Osteoblast (primary cell): Measurements from ENCODE around the gene SLC10A3. TPM values are rescaled to one million over a fixed set of nuclear protein-coding genes. Genes with fewer than 3 reads are reported as not detected.

Source experiments
- DNase-seq: peaks from one replicate; pipeline ENCODE4 v3.0.0; 2011; ENCODE audit warnings: low spot score, mixed read lengths; ENCODE audit not compliant: insufficient read length; ENCODE audit errors: missing footprints
- H2AFZ ChIP-seq: 2 replicates; pipeline ENCODE4 v1.6.0; 2011; ENCODE audit warnings: mild to moderate bottlenecking, low read length
- H3K27ac ChIP-seq: 2 replicates; pipeline ENCODE4 v1.5.1; 2011; ENCODE audit warnings: mild to moderate bottlenecking, low read depth, low read length, moderate library complexity
- H3K27me3 ChIP-seq: 2 replicates; pipeline ENCODE4 v1.6.0; 2012; ENCODE audit warnings: mild to moderate bottlenecking, control low read depth, inconsistent platforms, low read length, moderate library complexity; ENCODE audit not compliant: insufficient read depth
- H3K36me3 ChIP-seq: 2 replicates; pipeline ENCODE4 v1.5.1; 2011; ENCODE audit warnings: mild to moderate bottlenecking, low read length, control low read depth, moderate library complexity; ENCODE audit not compliant: insufficient read depth
- H3K4me1 ChIP-seq: 2 replicates; pipeline ENCODE4 v1.5.1; 2011; ENCODE audit warnings: mild to moderate bottlenecking, low read length, control low read depth, moderate library complexity; ENCODE audit not compliant: insufficient read depth
- H3K4me2 ChIP-seq: 2 replicates; pipeline ENCODE4 v1.6.0; 2011; ENCODE audit warnings: mild to moderate bottlenecking, low read length; ENCODE audit not compliant: insufficient read depth
- H3K4me3 ChIP-seq: fragments of 200-600 bp; sonication (generic); 3 replicates; pipeline ENCODE4 v1.5.1; 2012; ENCODE audit warnings: mild to moderate bottlenecking, low read length, inconsistent platforms; ENCODE audit not compliant: insufficient read depth
- H3K79me2 ChIP-seq: 2 replicates; pipeline ENCODE4 v1.6.0; 2012; ENCODE audit warnings: mild to moderate bottlenecking, low read length, control low read depth, inconsistent platforms; ENCODE audit not compliant: insufficient read depth
- H3K9me3 ChIP-seq: 2 replicates; pipeline ENCODE4 v1.5.1; 2011; ENCODE audit warnings: low read depth, low read length, control low read depth
- H4K20me1 ChIP-seq: 2 replicates; pipeline ENCODE4 v1.6.0; 2012; ENCODE audit warnings: mild to moderate bottlenecking, low read length, control low read depth; ENCODE audit not compliant: insufficient read depth
- total RNA-seq: library from RNA; depleted of rRNA; stranded (reverse); fragments of >200 nt; gene quantifications from 2 replicates; pipeline ENCODE4 v1.2.3, GENCODE V29; 2012
- TF ChIP-seq, protein P1 (sequence below): IDR thresholded peaks from 2 replicates; pipeline ENCODE4 v1.5.1; 2011; ENCODE audit warnings: mild to moderate bottlenecking, low read depth, low read length, moderate library complexity; ENCODE audit errors: extremely low read depth

The SLC10A3 gene
- total RNA-seq, 1 donor, result 36.2 TPM

- Histone ChIP-seq H3K4me2 (peak overlapping the region; percentile 76), H3K4me3 (peak overlapping the region; percentile 64), H3K9me3 (no peaks in the 10 kb centered on the region), H3K27ac (peak overlapping the region; percentile 13), H3K27me3 (no peaks in the 10 kb centered on the region), H2AFZ (no peak overlapping the region), H3K4me1 (no peaks in the 10 kb centered on the region), H3K79me2 (no peaks in the 10 kb centered on the region), H4K20me1 (no peaks in the 10 kb centered on the region), H3K36me3 (peaks cover 8% of the 10 kb centered on the region)
- TF ChIP-seq, protein P1, sequence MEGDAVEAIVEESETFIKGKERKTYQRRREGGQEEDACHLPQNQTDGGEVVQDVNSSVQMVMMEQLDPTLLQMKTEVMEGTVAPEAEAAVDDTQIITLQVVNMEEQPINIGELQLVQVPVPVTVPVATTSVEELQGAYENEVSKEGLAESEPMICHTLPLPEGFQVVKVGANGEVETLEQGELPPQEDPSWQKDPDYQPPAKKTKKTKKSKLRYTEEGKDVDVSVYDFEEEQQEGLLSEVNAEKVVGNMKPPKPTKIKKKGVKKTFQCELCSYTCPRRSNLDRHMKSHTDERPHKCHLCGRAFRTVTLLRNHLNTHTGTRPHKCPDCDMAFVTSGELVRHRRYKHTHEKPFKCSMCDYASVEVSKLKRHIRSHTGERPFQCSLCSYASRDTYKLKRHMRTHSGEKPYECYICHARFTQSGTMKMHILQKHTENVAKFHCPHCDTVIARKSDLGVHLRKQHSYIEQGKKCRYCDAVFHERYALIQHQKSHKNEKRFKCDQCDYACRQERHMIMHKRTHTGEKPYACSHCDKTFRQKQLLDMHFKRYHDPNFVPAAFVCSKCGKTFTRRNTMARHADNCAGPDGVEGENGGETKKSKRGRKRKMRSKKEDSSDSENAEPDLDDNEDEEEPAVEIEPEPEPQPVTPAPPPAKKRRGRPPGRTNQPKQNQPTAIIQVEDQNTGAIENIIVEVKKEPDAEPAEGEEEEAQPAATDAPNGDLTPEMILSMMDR, result no peak
- peak; percentile 78 for DNase-seq
These were observed 12.4 kb downstream of the SLC10A3 start for GRCh38 chrX:154477891-154478477.

DNA sequence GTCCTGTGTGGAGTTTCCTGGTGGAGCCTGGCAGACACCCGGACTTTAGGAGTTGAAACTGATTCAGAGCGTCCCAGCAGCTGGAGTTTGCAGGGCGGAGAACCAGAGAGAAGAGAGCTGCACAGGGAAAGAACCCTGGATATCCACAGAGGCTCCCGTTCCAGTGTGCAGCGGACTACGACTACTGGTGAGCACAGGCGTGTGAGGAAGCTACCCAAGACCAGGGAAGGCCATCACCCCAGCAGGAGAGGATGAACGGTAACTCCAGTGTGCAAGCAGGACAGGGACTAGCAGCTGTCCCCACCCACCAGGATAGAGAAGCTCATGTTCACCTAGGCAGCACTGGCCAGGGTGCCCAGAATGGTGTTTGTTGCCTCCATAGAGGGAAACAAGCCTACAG, 13.6 kb downstream of the SLC10A3 start:
- Histone ChIP-seq H3K4me2 (no peak overlapping the region), H3K4me3 (no peak overlapping the region), H3K9me3 (no peaks in the 10 kb centered on the region), H3K27me3 (no peaks in the 10 kb centered on the region), H3K4me1 (no peaks in the 10 kb centered on the region), H2AFZ (no peak overlapping the region), H3K27ac (no peak overlapping the region), H3K79me2 (no peaks in the 10 kb centered on the region), H3K36me3 (peaks cover 8% of the 10 kb centered on the region), H4K20me1 (no peaks in the 10 kb centered on the region)
- peak; percentile 82 for DNase-seq
- TF ChIP-seq, protein P1, result no peak

DNA sequence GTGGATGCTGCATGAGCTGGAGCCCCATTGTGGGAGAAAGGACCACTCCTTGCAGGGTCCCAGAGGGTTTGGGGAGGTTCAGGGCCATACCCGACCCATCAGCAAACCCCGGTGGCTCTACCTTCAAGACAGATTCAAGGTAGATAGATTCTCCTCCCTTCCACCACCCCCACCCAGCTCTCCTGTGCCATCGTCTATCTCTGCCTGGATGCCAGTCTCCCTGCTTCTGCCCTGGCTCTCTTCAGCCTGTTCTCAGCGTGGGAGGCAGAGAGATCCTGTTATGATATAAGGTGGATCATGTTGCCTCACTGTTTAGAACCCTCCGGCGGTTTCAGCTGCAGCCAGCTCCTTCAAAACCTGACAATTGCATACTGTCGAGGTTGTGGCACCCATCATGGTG, 16.7 kb downstream of the SLC10A3 start:
- H3K79me2 ChIP-seq, result no peaks in the 10 kb centered on the region
- peaks cover 3% of the 10 kb centered on the region for H4K20me1 ChIP-seq
- no peaks in the 10 kb centered on the region for H3K9me3 ChIP-seq
- no peaks in the 10 kb centered on the region for H3K4me1 ChIP-seq
- no peak overlapping the region for H3K4me2 ChIP-seq
- TF ChIP-seq, protein P1, result no peak
- no peak overlapping the region for H2AFZ ChIP-seq
- peak; percentile 86 for DNase-seq
- peaks cover 11% of the 10 kb centered on the region for H3K36me3 ChIP-seq
- no peak overlapping the region for H3K4me3 ChIP-seq
- H3K27me3 ChIP-seq, result no peaks in the 10 kb centered on the region
- H3K27ac ChIP-seq, result no peak overlapping the region

DNA sequence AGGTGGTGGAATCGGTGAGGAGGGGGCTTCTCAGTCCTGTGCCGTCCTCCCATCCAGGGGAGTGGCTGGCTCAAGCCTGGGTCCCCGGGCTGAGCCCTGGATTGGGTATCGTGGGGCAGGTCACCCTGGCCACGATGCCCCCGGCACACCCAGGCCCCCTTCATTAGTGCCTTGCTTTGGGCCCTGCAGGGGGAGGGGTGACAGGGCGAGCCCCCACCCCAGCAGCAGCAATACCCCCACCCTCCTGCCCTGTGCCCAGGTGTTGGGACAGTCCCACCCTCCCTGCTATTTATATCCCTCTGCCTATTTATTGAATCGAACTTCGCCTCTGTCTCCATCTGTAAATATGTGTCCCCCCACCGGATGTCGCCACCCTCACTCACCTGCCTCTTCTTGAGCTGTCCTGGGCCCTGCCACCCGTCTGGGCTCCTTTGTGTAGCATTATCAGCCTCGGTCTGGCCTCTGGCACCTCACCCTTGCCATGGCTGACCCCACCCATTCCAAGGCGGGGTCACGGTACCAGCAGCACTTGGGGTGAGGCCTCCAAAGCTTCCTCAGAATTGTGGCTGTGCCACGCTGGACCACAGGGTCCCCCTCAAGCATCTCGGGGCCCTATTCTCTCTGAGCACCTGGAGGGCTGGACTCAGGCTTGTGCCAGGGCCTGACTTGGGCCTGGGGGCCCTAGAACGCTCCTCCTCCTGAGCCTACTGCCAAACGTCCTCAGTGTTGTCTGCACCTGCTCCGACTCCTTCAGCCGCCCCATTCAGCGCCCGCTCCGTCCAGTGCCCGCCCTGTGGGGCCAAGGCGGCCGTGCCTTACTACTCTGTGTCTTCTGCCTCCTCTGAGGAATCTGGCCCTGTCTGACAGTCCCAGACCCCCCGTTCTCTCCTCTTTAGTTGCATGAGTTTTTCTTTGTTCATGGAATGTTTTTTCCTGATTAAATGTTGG, 17.5 kb downstream of the SLC10A3 start:
- peaks cover 3% of the 10 kb centered on the region for H4K20me1 ChIP-seq
- H3K9me3 ChIP-seq, result no peaks in the 10 kb centered on the region
- no peaks in the 10 kb centered on the region for H3K27me3 ChIP-seq
- no peak overlapping the region for H3K4me2 ChIP-seq
- H3K4me3 ChIP-seq, result no peak overlapping the region
- H3K79me2 ChIP-seq, result no peaks in the 10 kb centered on the region
- peaks cover 11% of the 10 kb centered on the region for H3K36me3 ChIP-seq
- DNase-seq, result peak; percentile 73
- no peak overlapping the region for H2AFZ ChIP-seq
- H3K27ac ChIP-seq, result no peak overlapping the region
- TF ChIP-seq, protein P1, result no peak
- H3K4me1 ChIP-seq, result no peaks in the 10 kb centered on the region
